Gastrocnemius medialis (tissue), 4 donors: ENCODE data around the gene TNFRSF1B.

Experiments
- CTCF ChIP-seq, 5 experiments: fragments of 450-650 bp in 3 of 5; fragments of 200-600 bp in 2 of 5; sonication (generic) in 2 of 5; IDR thresholded peaks in 4 of 5; conservative IDR thresholded peaks in 1 of 5; 1 replicate in 4 of 5; 2 replicates in 1 of 5; pipeline ENCODE4 v1.5.1; 2016 to 2019; ENCODE audit warnings: antibody characterized with exemption in 5 of 5, mild to moderate bottlenecking in 3 of 5, moderate library complexity in 3 of 5
- POLR2A ChIP-seq, 2 donors: fragments of 450-650 bp; IDR thresholded peaks; one replicate each; pipeline ENCODE4 v1.6.1; 2017; ENCODE audit warnings: antibody characterized with exemption in 2 of 2, mild to moderate bottlenecking in 2 of 2, moderate library complexity in 2 of 2

GRCh38 chr1:12150456-12151200 is 16.2 kb upstream of the TNFRSF1B start:
- TF ChIP-seq CTCF (IDR thresholded peaks at IDR 0.05 in 4 of 5, conservative IDR thresholded peaks at IDR 0.05 in 1 of 5) (no peak), POLR2A (IDR thresholded peaks at IDR 0.05) (no peak)
